ENCODE results near the gene FGD2. TPM values are rescaled to one million over a fixed set of nuclear protein-coding genes. Genes with fewer than 3 reads are reported as not detected.

The FGD2 gene
- total and polyA plus RNA-seq, 9 of the 15 experiments (the other 6 are each of a cell fraction or from before 2014, with no cell fraction given) = 0.09 TPM; not detected in 8

DNA sequence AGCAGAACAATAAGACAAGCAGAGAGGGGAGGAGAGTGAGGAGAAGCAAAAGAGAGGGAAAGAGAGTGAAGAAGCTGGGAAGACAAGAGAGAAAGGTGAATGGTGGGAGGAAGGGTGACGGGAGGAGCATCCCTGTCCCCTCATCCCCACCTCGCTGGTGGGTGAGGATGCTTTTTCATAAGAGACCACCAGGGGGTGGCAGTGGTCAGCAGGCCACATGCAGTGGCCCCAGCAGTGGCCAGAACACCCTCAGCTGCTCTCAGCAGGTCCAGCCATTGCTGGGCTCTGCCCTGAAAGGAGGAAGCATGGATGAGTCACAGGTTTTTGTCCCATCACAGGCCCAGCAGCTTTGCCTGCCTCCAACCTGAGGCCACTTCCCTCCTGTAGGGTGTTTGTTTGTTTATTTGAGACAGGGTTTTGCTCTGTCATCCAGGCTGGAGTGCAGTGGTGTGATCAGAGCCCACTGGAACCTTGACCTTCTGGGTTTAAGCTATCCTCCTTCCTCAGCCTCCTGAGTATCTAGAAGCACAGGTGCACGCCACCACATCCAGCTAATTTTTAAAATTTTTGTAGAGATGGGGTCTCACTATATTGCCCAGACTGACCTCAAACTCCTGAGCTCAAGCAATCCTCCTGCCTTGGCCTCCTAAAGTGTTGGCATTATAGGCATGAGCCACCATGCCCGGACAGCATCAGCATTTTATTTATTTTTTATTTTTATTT, 24.0 kb downstream of the FGD2 start (continued):
- TF ChIP-seq, protein P1, sequence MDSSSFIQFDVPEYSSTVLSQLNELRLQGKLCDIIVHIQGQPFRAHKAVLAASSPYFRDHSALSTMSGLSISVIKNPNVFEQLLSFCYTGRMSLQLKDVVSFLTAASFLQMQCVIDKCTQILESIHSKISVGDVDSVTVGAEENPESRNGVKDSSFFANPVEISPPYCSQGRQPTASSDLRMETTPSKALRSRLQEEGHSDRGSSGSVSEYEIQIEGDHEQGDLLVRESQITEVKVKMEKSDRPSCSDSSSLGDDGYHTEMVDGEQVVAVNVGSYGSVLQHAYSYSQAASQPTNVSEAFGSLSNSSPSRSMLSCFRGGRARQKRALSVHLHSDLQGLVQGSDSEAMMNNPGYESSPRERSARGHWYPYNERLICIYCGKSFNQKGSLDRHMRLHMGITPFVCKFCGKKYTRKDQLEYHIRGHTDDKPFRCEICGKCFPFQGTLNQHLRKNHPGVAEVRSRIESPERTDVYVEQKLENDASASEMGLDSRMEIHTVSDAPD (CRISPR knock-in tag; IDR thresholded peaks at IDR 0.05) = no peak
- TF ChIP-seq ZEB2 (IDR thresholded peaks at IDR 0.05) (peak; percentile 96), FOS (IDR thresholded peaks at IDR 0.05; ENCODE audit: extremely low read depth, insufficient read length) (peak; percentile 73), CTBP1 (IDR thresholded peaks at IDR 0.05; ENCODE audit: borderline replicate concordance) (peak; percentile 100), RUNX1 (IDR thresholded peaks at IDR 0.05; ENCODE audit: low read depth) (no peak), MYNN (IDR thresholded peaks at IDR 0.05) (peak; percentile 91), MYNN (CRISPR knock-in tag; IDR thresholded peaks at IDR 0.05) (no peak), CSDE1 (IDR thresholded peaks at IDR 0.05) (no peak), CHAMP1 (IDR thresholded peaks at IDR 0.05) (peak; percentile 62), RBFOX2 (IDR thresholded peaks at IDR 0.05; ENCODE audit: low read depth, low read length) (peak; percentile 51), MYBL2 (IDR thresholded peaks at IDR 0.05; ENCODE audit: low read depth) (no peak; the same call in 1 of the 2 replicates), MYBL2 (CRISPR knock-in tag; IDR thresholded peaks at IDR 0.05; ENCODE audit: borderline replicate concordance) (no peak), POLR2AphosphoS2 (IDR thresholded peaks at IDR 0.05; ENCODE audit: low read length) (no peak), SIX5 (IDR thresholded peaks at IDR 0.05; ENCODE audit: borderline replicate concordance in 1 of 2, insufficient read depth in 1 of 2, low read depth in 1 of 2, low read length in 2 of 2) (no peak)
- TF ChIP-seq, protein P2, sequence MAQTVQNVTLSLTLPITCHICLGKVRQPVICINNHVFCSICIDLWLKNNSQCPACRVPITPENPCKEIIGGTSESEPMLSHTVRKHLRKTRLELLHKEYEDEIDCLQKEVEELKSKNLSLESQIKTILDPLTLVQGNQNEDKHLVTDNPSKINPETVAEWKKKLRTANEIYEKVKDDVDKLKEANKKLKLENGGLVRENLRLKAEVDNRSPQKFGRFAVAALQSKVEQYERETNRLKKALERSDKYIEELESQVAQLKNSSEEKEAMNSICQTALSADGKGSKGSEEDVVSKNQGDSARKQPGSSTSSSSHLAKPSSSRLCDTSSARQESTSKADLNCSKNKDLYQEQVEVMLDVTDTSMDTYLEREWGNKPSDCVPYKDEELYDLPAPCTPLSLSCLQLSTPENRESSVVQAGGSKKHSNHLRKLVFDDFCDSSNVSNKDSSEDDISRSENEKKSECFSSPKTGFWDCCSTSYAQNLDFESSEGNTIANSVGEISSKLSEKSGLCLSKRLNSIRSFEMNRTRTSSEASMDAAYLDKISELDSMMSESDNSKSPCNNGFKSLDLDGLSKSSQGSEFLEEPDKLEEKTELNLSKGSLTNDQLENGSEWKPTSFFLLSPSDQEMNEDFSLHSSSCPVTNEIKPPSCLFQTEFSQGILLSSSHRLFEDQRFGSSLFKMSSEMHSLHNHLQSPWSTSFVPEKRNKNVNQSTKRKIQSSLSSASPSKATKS (CRISPR knock-in tag; IDR thresholded peaks at IDR 0.05) = no peak
- TF ChIP-seq, protein P3, sequence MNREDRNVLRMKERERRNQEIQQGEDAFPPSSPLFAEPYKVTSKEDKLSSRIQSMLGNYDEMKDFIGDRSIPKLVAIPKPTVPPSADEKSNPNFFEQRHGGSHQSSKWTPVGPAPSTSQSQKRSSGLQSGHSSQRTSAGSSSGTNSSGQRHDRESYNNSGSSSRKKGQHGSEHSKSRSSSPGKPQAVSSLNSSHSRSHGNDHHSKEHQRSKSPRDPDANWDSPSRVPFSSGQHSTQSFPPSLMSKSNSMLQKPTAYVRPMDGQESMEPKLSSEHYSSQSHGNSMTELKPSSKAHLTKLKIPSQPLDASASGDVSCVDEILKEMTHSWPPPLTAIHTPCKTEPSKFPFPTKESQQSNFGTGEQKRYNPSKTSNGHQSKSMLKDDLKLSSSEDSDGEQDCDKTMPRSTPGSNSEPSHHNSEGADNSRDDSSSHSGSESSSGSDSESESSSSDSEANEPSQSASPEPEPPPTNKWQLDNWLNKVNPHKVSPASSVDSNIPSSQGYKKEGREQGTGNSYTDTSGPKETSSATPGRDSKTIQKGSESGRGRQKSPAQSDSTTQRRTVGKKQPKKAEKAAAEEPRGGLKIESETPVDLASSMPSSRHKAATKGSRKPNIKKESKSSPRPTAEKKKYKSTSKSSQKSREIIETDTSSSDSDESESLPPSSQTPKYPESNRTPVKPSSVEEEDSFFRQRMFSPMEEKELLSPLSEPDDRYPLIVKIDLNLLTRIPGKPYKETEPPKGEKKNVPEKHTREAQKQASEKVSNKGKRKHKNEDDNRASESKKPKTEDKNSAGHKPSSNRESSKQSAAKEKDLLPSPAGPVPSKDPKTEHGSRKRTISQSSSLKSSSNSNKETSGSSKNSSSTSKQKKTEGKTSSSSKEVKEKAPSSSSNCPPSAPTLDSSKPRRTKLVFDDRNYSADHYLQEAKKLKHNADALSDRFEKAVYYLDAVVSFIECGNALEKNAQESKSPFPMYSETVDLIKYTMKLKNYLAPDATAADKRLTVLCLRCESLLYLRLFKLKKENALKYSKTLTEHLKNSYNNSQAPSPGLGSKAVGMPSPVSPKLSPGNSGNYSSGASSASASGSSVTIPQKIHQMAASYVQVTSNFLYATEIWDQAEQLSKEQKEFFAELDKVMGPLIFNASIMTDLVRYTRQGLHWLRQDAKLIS (CRISPR knock-in tag; IDR thresholded peaks at IDR 0.05) = peak; percentile 93
